HG03354 (cell line): Measurements from ENCODE around the gene LRRN2.

Source experiments
- ATAC-seq: cut with Tn5 transposase; IDR thresholded peaks from one replicate; pipeline ENCODE4 v1.9.1; 2021; ENCODE audit warnings: mild to moderate bottlenecking; ENCODE audit not compliant: unreplicated experiment, poor library complexity, severe bottlenecking

LRRN2 gene

GRCh38 chr1:204670152-204670927 lies 15.2 kb downstream of the LRRN2 start:
- no peak for ATAC-seq

DNA sequence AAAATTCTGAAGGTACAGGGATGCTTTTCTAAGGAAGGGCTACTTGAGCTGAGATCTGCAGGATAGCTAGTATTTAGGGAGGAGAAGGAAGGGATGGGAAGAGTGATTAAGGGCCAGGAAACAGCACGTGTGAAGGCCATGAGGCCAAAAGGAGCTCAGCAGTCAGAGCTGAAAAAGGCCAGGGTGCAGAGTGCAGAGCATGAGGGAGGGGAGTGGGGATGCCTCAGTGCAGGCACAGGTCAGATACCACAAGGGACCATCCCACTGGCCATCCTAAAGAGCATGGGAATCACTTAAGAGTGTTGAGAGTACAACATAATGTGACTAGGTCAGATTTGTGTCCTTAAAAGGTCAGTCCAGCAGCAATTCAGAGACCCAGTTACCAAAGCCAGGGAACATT lies 16.0 kb downstream of the LRRN2 start:
- no peak for ATAC-seq

- no peak for ATAC-seq
Measured at GRCh38 chr1:204664384-204664651, 21.2 kb downstream of the LRRN2 start.

- no peak for ATAC-seq
Measured at GRCh38 chr1:204663644-204664383, 21.7 kb downstream of the LRRN2 start.

DNA sequence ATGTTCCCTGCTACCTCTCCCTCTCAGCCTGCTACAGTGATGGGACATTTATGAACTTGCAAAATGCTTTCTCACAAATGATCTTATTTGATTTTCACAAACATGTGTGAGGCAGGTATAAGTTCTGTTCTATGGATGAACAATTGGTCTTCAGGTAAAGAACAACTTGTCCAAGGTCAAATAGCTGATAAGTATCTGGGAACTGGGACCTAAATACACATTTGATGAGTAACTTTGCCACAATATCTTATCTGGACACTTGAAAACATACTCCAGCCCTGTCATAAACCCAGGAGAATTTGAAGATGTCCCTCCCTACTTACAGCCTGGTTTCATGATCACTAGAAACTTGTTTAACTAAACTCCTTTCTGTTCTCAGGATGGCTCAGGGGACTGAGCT lies 23.0 kb downstream of the LRRN2 start:
- no peak for ATAC-seq

- no peak for ATAC-seq
Measured at GRCh38 chr1:204660509-204660908, 25.0 kb downstream of the LRRN2 start.

DNA sequence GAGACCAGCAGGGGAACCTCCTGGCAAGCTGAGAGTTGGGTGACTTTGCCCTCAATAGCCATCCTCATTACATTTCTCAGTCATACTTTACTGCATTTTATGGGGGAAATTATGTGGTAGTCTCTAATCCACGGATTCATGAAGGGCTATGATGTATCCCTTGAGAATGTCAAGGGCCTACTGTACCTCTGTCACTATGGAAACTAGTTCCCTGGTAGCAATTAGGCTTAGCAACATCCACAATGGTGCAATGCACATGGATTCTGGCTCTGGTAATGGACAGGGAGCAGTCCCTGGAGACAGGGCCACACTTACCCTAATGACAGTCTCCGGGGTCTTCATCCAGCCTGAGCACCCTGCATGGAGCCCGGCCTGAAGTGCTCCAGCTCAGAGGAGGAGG lies 26.5 kb downstream of the LRRN2 start:
- no peak for ATAC-seq

DNA sequence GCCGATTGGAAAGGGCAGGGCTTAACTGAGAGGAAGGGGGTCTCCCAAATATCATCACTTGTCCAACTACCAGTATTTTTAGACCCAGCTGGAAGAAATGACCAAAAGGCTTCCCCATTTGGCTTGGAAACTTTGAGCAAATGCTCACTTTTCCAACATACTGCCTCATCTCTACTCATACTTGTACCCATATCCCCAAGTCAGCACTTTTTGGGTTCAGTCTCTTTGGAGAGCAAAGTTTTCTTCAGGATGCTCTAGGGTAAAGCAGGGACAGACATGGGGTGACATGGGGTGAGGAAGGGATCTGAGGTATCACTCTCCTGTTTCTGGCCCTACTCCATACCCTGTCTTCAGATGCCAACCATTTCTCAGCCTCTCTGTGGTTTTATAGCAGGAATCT lies 27.2 kb downstream of the LRRN2 start:
- no peak for ATAC-seq

DNA sequence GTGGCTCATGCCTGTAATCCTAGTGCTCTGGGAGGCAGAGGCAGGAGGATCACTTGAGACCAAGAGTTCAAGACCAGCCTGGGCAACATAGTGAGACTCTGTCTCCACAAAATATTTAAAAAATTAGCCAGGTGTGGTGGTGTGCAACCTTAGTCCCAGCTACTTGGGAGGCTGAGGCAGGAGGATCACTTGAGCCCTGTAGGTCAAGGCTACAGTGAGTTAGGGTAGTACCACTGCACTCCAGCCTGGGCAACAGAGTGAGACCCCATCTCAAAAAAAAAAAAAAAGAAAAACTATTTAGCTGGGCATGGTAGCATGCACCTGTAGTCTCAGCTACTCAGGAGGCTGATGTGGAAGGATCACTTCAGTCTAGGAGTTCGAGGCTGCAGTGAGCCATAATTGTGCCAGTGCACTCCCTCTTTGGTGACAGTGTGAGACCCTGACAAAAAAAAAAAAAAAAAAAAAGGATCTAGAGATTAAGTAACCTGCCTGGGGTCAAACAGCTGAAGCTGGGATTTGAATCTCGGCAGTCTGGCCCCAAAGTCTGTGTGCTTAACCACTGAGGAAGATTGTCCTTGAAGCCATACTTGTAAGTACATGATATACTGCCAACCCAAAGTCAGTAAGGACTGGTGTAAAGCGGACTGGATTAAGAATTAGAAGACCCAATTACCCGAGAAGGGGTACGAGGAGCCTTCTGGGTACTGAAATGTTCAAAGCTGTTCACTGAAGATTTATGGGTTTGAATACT lies 31.8 kb downstream of the LRRN2 start:
- ATAC-seq, result no peak

GRCh38 chr1:204652497-204652896 lies 33.0 kb downstream of the LRRN2 start:
- no peak for ATAC-seq

DNA sequence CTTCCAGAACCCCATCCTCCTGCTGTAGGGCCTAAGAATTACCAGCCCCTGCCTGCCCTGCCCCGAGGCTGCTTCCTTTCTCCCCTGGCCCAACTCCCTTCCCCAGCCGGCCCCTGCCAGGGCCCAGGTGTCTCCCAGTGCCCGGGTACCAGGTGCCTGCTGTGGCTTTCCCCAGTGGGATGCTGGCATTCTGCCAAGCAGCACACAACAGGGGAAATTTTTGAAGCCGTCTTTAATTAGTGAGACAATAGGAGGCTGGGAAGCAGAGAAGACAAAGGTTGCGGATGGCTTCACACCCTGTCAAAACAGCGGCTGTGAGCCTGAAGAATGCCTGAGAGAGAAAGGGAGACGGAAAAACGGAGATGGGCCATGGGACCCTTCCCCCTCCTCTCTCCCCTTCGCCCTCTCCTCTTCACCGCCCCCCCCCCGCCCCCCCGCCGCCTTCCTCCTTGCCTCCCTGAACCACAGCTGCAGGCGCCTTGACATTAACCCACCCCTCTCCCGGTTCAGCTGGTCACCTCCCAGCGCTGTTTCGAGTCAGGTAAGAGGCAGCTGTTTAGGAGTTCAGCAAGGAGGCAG lies 33.6 kb downstream of the LRRN2 start:
- no peak for ATAC-seq

DNA sequence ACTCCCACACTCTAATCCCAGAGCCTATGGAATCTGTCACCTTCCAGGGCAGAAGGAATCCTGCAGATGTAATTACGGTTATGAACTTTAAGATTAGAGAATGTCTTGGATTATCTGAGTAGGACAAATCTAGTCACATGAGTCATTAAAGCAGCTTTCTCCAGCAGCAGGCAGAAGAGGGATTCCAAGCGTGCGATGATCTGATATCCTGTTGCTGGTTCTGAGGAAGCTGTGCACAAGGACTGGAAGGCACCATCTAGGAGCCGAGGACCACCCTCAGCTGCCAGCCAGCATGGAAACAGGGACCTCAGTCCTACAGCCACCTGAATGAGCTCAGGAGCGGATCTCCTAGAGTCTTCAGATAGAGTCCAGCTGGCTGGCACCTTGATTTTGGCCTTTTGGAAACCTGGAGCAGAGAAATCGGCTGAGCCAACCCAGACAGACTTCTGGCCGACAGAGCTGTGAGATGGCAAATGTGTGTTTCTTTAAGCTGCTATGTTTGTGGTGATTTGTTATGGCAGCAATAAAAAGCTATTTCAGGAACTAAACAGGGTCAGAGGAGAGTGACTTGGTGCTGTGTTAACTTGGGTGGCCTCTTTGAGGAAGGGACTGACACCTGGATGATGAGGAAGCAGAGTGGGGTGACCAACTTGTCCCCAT lies 34.5 kb downstream of the LRRN2 start:
- ATAC-seq, result no peak

DNA sequence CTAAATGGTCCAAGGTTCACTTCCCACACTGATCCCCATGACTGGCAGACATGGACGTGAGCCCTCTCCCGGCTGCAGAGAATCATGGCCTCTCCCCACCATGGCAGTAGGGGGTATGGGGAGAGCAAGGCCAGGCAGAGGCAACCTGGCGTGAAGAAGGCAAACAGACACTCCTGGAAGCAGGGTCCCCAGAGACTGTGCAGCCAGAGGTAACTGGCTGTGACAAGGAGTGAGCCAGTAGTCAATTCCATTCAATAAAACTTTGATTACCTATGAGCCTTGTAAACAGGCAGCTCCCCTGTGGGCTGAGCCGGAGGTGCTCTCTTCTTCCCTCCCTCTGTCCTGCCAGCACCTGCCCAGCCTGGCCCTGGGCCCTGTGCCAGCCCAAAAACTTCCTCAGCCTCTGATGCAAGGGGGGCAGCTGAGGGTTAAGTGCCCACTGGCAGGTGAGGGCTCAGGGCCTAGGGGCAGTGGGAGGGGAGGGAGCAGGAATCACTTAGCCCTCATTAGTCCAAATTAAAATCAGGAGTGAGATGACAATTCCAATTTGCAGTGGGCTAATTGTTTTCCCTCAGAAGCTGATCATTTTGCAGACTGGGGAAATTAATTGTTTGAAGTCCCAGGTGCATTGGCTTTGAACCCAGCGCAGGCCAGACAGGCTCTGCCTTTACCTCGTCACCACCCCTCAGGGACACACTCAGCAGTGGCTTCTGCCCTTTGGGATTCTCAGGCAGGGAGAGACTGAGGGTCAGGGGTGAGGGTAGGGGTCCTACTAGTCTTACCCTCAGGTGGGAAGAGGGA lies 35.6 kb downstream of the LRRN2 start:
- ATAC-seq, result no peak

- no peak for ATAC-seq
Measured at GRCh38 chr1:204648576-204648975, 37.0 kb downstream of the LRRN2 start.

DNA sequence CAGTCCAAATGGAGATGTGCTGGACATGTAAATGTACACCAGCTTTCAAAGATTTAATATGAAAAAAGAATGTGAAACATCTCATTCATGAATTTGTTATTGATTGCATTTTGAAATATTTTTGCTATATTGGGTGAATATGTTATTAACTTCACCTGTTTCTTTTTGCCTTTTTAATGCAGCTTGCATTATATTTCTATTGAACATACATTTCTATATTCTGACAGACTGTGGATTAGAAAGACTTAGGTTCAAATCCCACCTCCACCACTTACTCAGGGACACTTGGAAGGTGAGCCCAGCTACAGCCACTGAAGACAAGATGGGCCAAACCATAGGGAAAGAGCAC lies 37.8 kb downstream of the LRRN2 start:
- ATAC-seq, result no peak

GRCh38 chr1:204647114-204647804 lies 38.3 kb downstream of the LRRN2 start:
- ATAC-seq, result no peak

- no peak for ATAC-seq
Measured at GRCh38 chr1:204645666-204646065, 39.9 kb downstream of the LRRN2 start.

DNA sequence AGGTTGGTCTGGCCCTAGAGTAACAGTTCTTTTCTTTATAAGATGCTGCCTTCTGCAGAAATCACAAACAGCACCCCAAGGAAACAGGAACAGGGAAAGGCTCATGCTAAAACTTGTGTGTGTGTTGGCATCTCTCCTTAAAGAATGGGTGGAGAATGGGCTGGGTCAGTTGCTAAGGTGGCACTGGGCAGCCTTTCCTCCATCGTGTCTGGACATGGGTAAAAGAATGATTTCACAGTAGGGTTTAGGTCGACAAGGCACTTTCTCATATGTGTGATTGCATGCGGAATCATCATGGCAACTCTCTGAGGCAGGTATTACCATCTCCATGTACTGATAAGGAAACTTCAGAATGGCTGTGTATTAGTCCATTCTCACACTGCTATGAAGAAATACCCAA lies 40.3 kb downstream of the LRRN2 start:
- no peak for ATAC-seq

- no peak for ATAC-seq
Measured at GRCh38 chr1:204643503-204643902, 42.0 kb downstream of the LRRN2 start.
